Effector memory CD8-positive, alpha-beta T cell (primary cell): ENCODE measurements around the gene RASA3.

ENCODE experiments used
- ATAC-seq: fragments of 150-1000 bp; cut with Tn5 transposase; replicated peaks from 2 replicates; pipeline ENCODE4 v1.10.0; 2021; ENCODE audit warnings: mild to moderate bottlenecking, moderate library complexity
- DNase-seq, 3 experiments: peaks; one replicate each; pipeline ENCODE4 v3.0.0; 2021
- H3K27ac Mint-ChIP-seq, 2 donors: one replicate each; pipeline ENCODE4 v1.8.0; 2022; ENCODE audit warnings: mild to moderate bottlenecking in 2 of 2, mixed read lengths in 2 of 2, moderate library complexity in 2 of 2
- H3K27me3 Mint-ChIP-seq, 2 donors: one replicate each; pipeline ENCODE4 v1.8.0; 2022; ENCODE audit warnings: mixed read lengths in 2 of 2
- H3K36me3 Mint-ChIP-seq: one replicate; pipeline ENCODE4 v1.8.0; 2022; ENCODE audit warnings: mild to moderate bottlenecking, moderate library complexity, mixed read lengths; ENCODE audit not compliant: insufficient read depth
- H3K4me1 Mint-ChIP-seq, 2 donors: one replicate each; pipeline ENCODE4 v1.8.0; 2022; ENCODE audit warnings: low read depth in 2 of 2, mixed read lengths in 2 of 2
- H3K4me3 Mint-ChIP-seq, 2 donors: one replicate each; pipeline ENCODE4 v1.8.0; 2022; ENCODE audit warnings: mild to moderate bottlenecking in 2 of 2, mixed read lengths in 2 of 2, moderate library complexity in 2 of 2
- H3K9me3 Mint-ChIP-seq, 2 donors: one replicate each; pipeline ENCODE4 v1.8.0; 2022; ENCODE audit warnings: mixed read lengths in 2 of 2

Gene RASA3

DNA sequence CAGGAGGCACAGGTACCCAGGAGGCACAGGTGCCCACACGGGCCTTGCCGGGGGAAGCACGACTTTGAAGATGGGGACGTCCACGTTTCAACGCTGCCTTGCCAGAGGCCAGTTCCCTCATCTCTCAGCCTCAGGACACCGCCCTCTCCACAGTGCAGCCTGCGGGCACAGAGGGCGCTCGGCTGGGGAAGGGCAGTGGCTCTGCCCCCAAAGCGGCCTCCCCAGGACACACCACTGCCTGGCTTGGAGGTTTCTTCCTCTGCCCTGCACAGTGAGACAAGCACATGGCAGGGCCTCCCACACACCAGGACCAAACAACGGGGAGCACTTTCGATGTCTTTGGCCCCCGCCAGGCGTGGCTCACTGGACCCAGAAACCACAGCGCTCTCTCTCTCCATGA is 73.0 kb downstream of the RASA3 start:
- Mint-ChIP-seq H3K4me3 (peak overlapping the region in 1 of 2 donors; percentile 43), H3K9me3 (no peaks in the 10 kb centered on the region), H3K4me1 (peaks cover 28 to 34% of the 10 kb centered on the region in 2 donors), H3K27ac (peak overlapping the region; percentile 31 to 63), H3K36me3 (peaks cover 78% of the 10 kb centered on the region), H3K27me3 (no peaks in the 10 kb centered on the region)
- ATAC-seq (no peak), DNase-seq (no peak)

- ATAC-seq (no peak), DNase-seq (no peak)
- no peaks in the 10 kb centered on the region for H3K9me3 Mint-ChIP-seq
- H3K27ac Mint-ChIP-seq, result peak overlapping the region; percentile 58 to 63
- H3K27me3 Mint-ChIP-seq, result no peaks in the 10 kb centered on the region
- peaks cover 18 to 27% of the 10 kb centered on the region in 2 donors for H3K4me1 Mint-ChIP-seq
- peaks cover 74% of the 10 kb centered on the region for H3K36me3 Mint-ChIP-seq
- peak overlapping the region; percentile 23 to 25 for H3K4me3 Mint-ChIP-seq
These were observed 74.2 kb downstream of the RASA3 start for GRCh38 chr13:114058051-114058867.

GRCh38 chr13:114057166-114058050 is 75.0 kb downstream of the RASA3 start:
- peaks cover 20 to 28% of the 10 kb centered on the region in 2 donors for H3K4me1 Mint-ChIP-seq
- H3K4me3 Mint-ChIP-seq, result no peak overlapping the region
- H3K27me3 Mint-ChIP-seq, result no peaks in the 10 kb centered on the region
- H3K9me3 Mint-ChIP-seq, result no peaks in the 10 kb centered on the region
- H3K36me3 Mint-ChIP-seq, result peaks cover 76% of the 10 kb centered on the region
- no peak for ATAC-seq
- DNase-seq, result no peak
- H3K27ac Mint-ChIP-seq, result peak overlapping the region; percentile 49 to 58

GRCh38 chr13:114056205-114057013 is 76.0 kb downstream of the RASA3 start:
- Mint-ChIP-seq H3K4me1 (peaks cover 15 to 24% of the 10 kb centered on the region in 2 donors), H3K27ac (peak overlapping the region; percentile 49 to 83), H3K9me3 (no peaks in the 10 kb centered on the region), H3K27me3 (no peaks in the 10 kb centered on the region), H3K4me3 (no peak overlapping the region), H3K36me3 (peaks cover 73% of the 10 kb centered on the region)
- DNase-seq, result no peak
- no peak for ATAC-seq

- no peaks in the 10 kb centered on the region for H3K9me3 Mint-ChIP-seq
- peak overlapping the region in 1 of 2 donors; percentile 33 for H3K4me3 Mint-ChIP-seq
- peaks cover 68% of the 10 kb centered on the region for H3K36me3 Mint-ChIP-seq
- no peak for DNase-seq
- H3K27ac Mint-ChIP-seq, result peak overlapping the region; percentile 41 to 83
- H3K27me3 Mint-ChIP-seq, result no peaks in the 10 kb centered on the region
- ATAC-seq, result no peak
- peaks cover 15 to 23% of the 10 kb centered on the region in 2 donors for H3K4me1 Mint-ChIP-seq
These were observed 76.7 kb downstream of the RASA3 start for GRCh38 chr13:114055766-114056165.

- peak overlapping the region; percentile 31 to 41 for H3K27ac Mint-ChIP-seq
- H3K27me3 Mint-ChIP-seq, result no peaks in the 10 kb centered on the region
- no peaks in the 10 kb centered on the region for H3K9me3 Mint-ChIP-seq
- H3K4me3 Mint-ChIP-seq, result no peak overlapping the region
- ATAC-seq (no peak), DNase-seq (no peak)
- H3K36me3 Mint-ChIP-seq, result peaks cover 68% of the 10 kb centered on the region
- peaks cover 14 to 20% of the 10 kb centered on the region in 2 donors for H3K4me1 Mint-ChIP-seq
These were observed 77.5 kb downstream of the RASA3 start for GRCh38 chr13:114054830-114055439.

DNA sequence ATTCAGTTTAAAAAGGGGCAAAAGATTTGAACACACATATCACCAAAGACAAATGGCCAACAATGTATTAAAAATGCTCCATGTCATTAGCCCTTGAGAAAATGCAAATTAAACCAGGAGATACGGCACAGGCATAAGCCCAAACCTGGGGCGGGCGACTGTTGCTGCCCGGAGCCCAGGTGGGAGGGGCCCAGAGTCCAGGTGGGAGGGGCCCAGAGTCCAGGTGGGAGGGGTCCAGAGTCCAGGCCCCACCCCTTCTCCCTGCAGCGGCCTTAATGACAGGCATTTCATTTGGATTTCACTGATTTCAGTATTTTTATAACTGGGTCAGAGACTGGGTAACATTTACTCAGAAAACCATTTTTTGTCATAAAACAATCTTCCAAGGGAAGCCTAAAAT is 78.2 kb downstream of the RASA3 start:
- no peak for DNase-seq
- peaks cover 67% of the 10 kb centered on the region for H3K36me3 Mint-ChIP-seq

DNA sequence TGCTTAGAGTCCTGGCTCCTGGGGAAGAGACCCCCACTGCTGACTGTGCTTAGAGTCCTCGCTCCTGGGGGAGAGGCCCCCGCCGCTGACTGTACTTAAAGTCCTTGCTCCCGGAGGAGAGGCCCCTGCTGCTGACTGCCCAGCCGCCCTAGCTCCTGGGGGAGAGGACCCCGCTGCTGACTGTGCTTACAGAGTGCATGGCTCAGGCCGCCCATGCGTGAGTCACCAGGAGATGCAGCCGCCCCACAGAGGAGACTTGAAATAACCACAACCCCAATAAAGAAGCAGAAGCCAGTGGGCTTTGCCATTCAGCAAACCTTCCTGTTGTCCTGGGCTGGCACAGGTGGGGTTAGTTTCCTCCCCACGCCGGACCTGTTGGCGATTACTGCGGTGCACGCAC is 79.4 kb downstream of the RASA3 start:
- no peak for DNase-seq
- peak overlapping the region in 1 of 2 donors; percentile 23 for H3K4me3 Mint-ChIP-seq
- no peaks in the 10 kb centered on the region for H3K27me3 Mint-ChIP-seq
- peak overlapping the region; percentile 31 to 81 for H3K27ac Mint-ChIP-seq
- H3K36me3 Mint-ChIP-seq, result peaks cover 65% of the 10 kb centered on the region
- H3K4me1 Mint-ChIP-seq, result peaks cover 22 to 23% of the 10 kb centered on the region in 2 donors
- H3K9me3 Mint-ChIP-seq, result no peaks in the 10 kb centered on the region
- ATAC-seq, result no peak

More for the DNA sequence above, 78.2 kb downstream of the RASA3 start:
- ATAC-seq, result no peak
- no peaks in the 10 kb centered on the region for H3K9me3 Mint-ChIP-seq
- H3K4me1 Mint-ChIP-seq, result peaks cover 16 to 21% of the 10 kb centered on the region in 2 donors
- peak overlapping the region in 1 of 2 donors; percentile 31 for H3K27ac Mint-ChIP-seq
- H3K4me3 Mint-ChIP-seq, result no peak overlapping the region
- no peaks in the 10 kb centered on the region for H3K27me3 Mint-ChIP-seq

GRCh38 chr13:114050536-114051450 is 81.6 kb downstream of the RASA3 start:
- Mint-ChIP-seq H3K4me1 (peaks cover 34 to 42% of the 10 kb centered on the region in 2 donors), H3K4me3 (no peak overlapping the region), H3K36me3 (peaks cover 67% of the 10 kb centered on the region)

DNA sequence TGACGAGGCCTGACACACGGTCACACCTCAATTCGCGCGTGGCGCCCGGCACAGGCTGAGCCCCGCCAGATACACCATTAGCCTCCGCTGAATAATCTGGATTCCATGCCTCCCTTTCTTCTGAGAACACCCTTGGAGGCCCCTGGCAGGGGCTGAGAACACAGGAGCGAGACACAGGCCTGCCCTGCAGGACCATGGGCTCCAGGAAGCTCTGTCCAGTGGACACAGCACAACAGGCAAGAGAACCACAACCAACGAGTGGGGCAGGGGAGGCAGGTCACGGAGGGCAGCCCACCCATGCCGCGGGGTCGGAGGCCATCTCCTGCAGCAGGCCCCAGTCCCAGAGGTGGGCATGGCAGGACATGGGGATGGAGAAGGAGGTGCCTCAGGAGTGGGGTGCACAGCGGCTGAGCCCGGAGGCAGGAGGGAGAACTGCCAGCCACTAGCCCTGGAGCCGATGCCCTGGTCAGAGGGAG is 82.8 kb downstream of the RASA3 start:
- Mint-ChIP-seq H3K27ac (peak overlapping the region; percentile 90 to 92), H3K4me1 (peaks cover 43 to 47% of the 10 kb centered on the region in 2 donors), H3K27me3 (no peaks in the 10 kb centered on the region), H3K9me3 (no peaks in the 10 kb centered on the region), H3K36me3 (peaks cover 70% of the 10 kb centered on the region), H3K4me3 (peak overlapping the region; percentile 79)
- no peak for ATAC-seq
- DNase-seq, result no peak

More at GRCh38 chr13:114050536-114051450, 81.6 kb downstream of the RASA3 start:
- H3K9me3 Mint-ChIP-seq, result no peaks in the 10 kb centered on the region
- H3K27me3 Mint-ChIP-seq, result no peaks in the 10 kb centered on the region
- ATAC-seq, result no peak
- no peak overlapping the region for H3K27ac Mint-ChIP-seq
- DNase-seq, result no peak

- ATAC-seq (peak; percentile 78), DNase-seq (no peak)
- Mint-ChIP-seq H3K27ac (peak overlapping the region; percentile 90 to 92), H3K4me3 (peak overlapping the region; percentile 79), H3K36me3 (peaks cover 69% of the 10 kb centered on the region), H3K4me1 (peaks cover 46 to 51% of the 10 kb centered on the region in 2 donors), H3K27me3 (no peaks in the 10 kb centered on the region), H3K9me3 (no peaks in the 10 kb centered on the region)
These were observed 83.4 kb downstream of the RASA3 start for GRCh38 chr13:114049026-114049425.

- H3K9me3 Mint-ChIP-seq, result no peaks in the 10 kb centered on the region
- no peak for DNase-seq
- peak overlapping the region; percentile 51 to 62 for H3K4me3 Mint-ChIP-seq
- peaks cover 45 to 51% of the 10 kb centered on the region in 2 donors for H3K4me1 Mint-ChIP-seq
- H3K27me3 Mint-ChIP-seq, result no peaks in the 10 kb centered on the region
- peaks cover 69% of the 10 kb centered on the region for H3K36me3 Mint-ChIP-seq
- no peak for ATAC-seq
- H3K27ac Mint-ChIP-seq, result peak overlapping the region in 1 of 2 donors; percentile 92
These were observed 84.0 kb downstream of the RASA3 start for GRCh38 chr13:114048443-114048842.
